ENCODE measurements around the gene MEGF10.

The MEGF10 gene

DNA sequence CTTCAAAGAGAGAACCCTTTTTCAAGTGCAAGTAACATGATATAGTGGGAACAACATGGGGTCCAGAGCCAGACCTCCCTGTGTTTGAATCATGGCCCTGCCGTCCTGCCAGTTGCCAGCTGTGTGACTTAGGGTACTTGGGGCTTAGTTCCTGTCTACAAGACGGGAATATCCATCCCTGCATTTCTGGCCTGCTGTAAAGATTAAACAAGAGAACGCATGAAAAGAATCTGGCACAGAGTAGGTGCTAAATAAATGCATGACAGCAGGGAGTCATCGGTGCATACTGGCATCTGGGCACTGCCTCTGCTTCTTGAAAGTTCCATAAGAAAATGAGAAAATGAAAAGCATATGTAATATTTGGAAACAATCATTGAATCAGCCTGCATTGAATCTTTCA, 149.0 kb downstream of the MEGF10 start:
- ATAC-seq = no peak
- TF ChIP-seq ZC3H10 (CRISPR knock-in tag; IDR thresholded peaks at IDR 0.05) (no peak), ZNF565 (CRISPR knock-in tag; conservative IDR thresholded peaks at IDR 0.05; ENCODE audit: low read depth) (no peak), GLIS3 (CRISPR knock-in tag; IDR thresholded peaks at IDR 0.05) (no peak), CSDC2 (CRISPR knock-in tag; IDR thresholded peaks at IDR 0.05) (no peak), ZFP3 (CRISPR knock-in tag; IDR thresholded peaks at IDR 0.05) (no peak), ZNF8 (CRISPR knock-in tag; IDR thresholded peaks at IDR 0.05) (no peak), OSR1 (CRISPR knock-in tag; IDR thresholded peaks at IDR 0.05) (no peak), ZFP30 (CRISPR knock-in tag; IDR thresholded peaks at IDR 0.05) (no peak)
- TF ChIP-seq, protein P1, sequence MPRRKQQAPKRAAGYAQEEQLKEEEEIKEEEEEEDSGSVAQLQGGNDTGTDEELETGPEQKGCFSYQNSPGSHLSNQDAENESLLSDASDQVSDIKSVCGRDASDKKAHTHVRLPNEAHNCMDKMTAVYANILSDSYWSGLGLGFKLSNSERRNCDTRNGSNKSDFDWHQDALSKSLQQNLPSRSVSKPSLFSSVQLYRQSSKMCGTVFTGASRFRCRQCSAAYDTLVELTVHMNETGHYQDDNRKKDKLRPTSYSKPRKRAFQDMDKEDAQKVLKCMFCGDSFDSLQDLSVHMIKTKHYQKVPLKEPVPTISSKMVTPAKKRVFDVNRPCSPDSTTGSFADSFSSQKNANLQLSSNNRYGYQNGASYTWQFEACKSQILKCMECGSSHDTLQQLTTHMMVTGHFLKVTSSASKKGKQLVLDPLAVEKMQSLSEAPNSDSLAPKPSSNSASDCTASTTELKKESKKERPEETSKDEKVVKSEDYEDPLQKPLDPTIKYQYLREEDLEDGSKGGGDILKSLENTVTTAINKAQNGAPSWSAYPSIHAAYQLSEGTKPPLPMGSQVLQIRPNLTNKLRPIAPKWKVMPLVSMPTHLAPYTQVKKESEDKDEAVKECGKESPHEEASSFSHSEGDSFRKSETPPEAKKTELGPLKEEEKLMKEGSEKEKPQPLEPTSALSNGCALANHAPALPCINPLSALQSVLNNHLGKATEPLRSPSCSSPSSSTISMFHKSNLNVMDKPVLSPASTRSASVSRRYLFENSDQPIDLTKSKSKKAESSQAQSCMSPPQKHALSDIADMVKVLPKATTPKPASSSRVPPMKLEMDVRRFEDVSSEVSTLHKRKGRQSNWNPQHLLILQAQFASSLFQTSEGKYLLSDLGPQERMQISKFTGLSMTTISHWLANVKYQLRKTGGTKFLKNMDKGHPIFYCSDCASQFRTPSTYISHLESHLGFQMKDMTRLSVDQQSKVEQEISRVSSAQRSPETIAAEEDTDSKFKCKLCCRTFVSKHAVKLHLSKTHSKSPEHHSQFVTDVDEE (CRISPR knock-in tag; IDR thresholded peaks at IDR 0.05) = no peak

DNA sequence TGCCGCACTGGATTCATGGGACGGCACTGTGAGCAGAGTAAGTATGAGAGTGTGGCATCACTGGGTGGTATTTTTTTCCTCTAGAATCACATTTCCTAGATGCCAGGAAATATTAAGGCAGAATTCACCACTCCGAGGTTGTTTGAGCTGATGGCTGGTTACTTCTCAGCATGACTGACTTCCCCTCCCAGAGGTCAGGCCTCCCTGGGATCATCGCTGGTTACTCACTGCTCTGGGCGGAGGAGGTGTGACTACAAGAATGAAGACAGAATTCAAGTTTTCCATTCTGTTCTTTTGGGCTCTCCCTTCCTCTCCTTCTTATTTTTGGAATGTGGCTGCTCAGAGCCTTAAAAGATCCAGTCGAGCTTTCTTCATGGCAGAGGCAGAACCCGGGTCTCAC, 150.2 kb downstream of the MEGF10 start:
- ATAC-seq = no peak

More for the DNA sequence above, 150.2 kb downstream of the MEGF10 start:
- TF ChIP-seq PATZ1 (CRISPR knock-in tag; IDR thresholded peaks at IDR 0.05; ENCODE audit: borderline replicate concordance) (no peak), SNAI2 (CRISPR knock-in tag; IDR thresholded peaks at IDR 0.05) (no peak), CSDC2 (CRISPR knock-in tag; IDR thresholded peaks at IDR 0.05) (no peak), ZFP30 (CRISPR knock-in tag; IDR thresholded peaks at IDR 0.05) (no peak), ZNF70 (CRISPR knock-in tag; IDR thresholded peaks at IDR 0.05) (no peak), RARB (CRISPR knock-in tag; IDR thresholded peaks at IDR 0.05) (no peak), ZC3H10 (CRISPR knock-in tag; IDR thresholded peaks at IDR 0.05) (no peak), BACH2 (CRISPR knock-in tag; IDR thresholded peaks at IDR 0.05; ENCODE audit: borderline replicate concordance) (no peak), ARNTL (CRISPR knock-in tag; IDR thresholded peaks at IDR 0.05; ENCODE audit: borderline replicate concordance, low read depth) (no peak), ZNF8 (CRISPR knock-in tag; IDR thresholded peaks at IDR 0.05) (no peak), OSR1 (CRISPR knock-in tag; IDR thresholded peaks at IDR 0.05) (no peak), ESRRG (CRISPR knock-in tag; IDR thresholded peaks at IDR 0.05) (no peak), ZFP3 (CRISPR knock-in tag; IDR thresholded peaks at IDR 0.05) (no peak), TOX (CRISPR knock-in tag; IDR thresholded peaks at IDR 0.05; ENCODE audit: borderline replicate concordance) (no peak), ZNF565 (CRISPR knock-in tag; conservative IDR thresholded peaks at IDR 0.05; ENCODE audit: low read depth) (no peak), ISL1 (CRISPR knock-in tag; IDR thresholded peaks at IDR 0.05) (no peak)
- TF ChIP-seq, protein P2, sequence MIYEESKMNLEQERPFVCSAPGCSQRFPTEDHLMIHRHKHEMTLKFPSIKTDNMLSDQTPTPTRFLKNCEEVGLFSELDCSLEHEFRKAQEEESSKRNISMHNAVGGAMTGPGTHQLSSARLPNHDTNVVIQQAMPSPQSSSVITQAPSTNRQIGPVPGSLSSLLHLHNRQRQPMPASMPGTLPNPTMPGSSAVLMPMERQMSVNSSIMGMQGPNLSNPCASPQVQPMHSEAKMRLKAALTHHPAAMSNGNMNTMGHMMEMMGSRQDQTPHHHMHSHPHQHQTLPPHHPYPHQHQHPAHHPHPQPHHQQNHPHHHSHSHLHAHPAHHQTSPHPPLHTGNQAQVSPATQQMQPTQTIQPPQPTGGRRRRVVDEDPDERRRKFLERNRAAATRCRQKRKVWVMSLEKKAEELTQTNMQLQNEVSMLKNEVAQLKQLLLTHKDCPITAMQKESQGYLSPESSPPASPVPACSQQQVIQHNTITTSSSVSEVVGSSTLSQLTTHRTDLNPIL (CRISPR knock-in tag; IDR thresholded peaks at IDR 0.05; ENCODE audit: low read depth) = no peak
- TF ChIP-seq, protein P3, sequence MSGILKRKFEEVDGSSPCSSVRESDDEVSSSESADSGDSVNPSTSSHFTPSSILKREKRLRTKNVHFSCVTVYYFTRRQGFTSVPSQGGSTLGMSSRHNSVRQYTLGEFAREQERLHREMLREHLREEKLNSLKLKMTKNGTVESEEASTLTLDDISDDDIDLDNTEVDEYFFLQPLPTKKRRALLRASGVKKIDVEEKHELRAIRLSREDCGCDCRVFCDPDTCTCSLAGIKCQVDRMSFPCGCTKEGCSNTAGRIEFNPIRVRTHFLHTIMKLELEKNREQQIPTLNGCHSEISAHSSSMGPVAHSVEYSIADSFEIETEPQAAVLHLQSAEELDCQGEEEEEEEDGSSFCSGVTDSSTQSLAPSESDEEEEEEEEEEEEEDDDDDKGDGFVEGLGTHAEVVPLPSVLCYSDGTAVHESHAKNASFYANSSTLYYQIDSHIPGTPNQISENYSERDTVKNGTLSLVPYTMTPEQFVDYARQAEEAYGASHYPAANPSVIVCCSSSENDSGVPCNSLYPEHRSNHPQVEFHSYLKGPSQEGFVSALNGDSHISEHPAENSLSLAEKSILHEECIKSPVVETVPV (CRISPR knock-in tag; IDR thresholded peaks at IDR 0.05) = no peak
- TF ChIP-seq, protein P1 (CRISPR knock-in tag; IDR thresholded peaks at IDR 0.05) = no peak

Measured in SK-N-SH treated with all-trans-retinoic acid at 6 μM for 48 hours (cell line).